ENCODE measurements around the gene NGRN. TPM values are rescaled to one million over a fixed set of nuclear protein-coding genes. Genes with fewer than 3 reads are reported as not detected.

NGRN gene
- 36.2 TPM for total RNA-seq

- H3K9me3 ChIP-seq (ENCODE audit: low read depth, low read length), result no peaks in the 10 kb centered on the region
- peaks cover 42% of the 10 kb centered on the region for H3K4me1 ChIP-seq (ENCODE audit: insufficient read depth, low read length)
- peak within 1 kb of the TSS; percentile 71 for H3K4me3 ChIP-seq (ENCODE audit: low read length)
- no peaks in the 10 kb centered on the region for H3K27me3 ChIP-seq (ENCODE audit: insufficient read depth, low read length)
These were observed at the start of gene NGRN for GRCh38 chr15:90265271-90266060. Gene NGRN, plus strand, starts transcription at chr15:90265672. Its CDS starts 41 bp downstream, at chr15:90265713.

GRCh38 chr15:90217671-90218394 is 47.6 kb upstream of the NGRN start:
- H3K4me1 ChIP-seq (ENCODE audit: insufficient read depth, low read length), result peaks cover 32% of the 10 kb centered on the region
- no peaks in the 10 kb centered on the region for H3K27me3 ChIP-seq (ENCODE audit: insufficient read depth, low read length)
- H3K4me3 ChIP-seq (ENCODE audit: low read length), result no peak overlapping the region
- no peaks in the 10 kb centered on the region for H3K9me3 ChIP-seq (ENCODE audit: low read depth, low read length)

- H3K4me1 ChIP-seq (ENCODE audit: insufficient read depth, low read length), result peaks cover 17% of the 10 kb centered on the region
- no peak overlapping the region for H3K4me3 ChIP-seq (ENCODE audit: low read length)
- H3K27me3 ChIP-seq (ENCODE audit: insufficient read depth, low read length), result no peaks in the 10 kb centered on the region
- no peaks in the 10 kb centered on the region for H3K9me3 ChIP-seq (ENCODE audit: low read depth, low read length)
These were observed 45.9 kb upstream of the NGRN start for GRCh38 chr15:90219421-90220141.

- Histone ChIP-seq H3K9me3 (ENCODE audit: low read depth, low read length) (no peaks in the 10 kb centered on the region), H3K4me3 (ENCODE audit: low read length) (no peak overlapping the region), H3K4me1 (ENCODE audit: insufficient read depth, low read length) (peaks cover 15% of the 10 kb centered on the region), H3K27me3 (ENCODE audit: insufficient read depth, low read length) (no peaks in the 10 kb centered on the region)
These were observed 44.1 kb upstream of the NGRN start for GRCh38 chr15:90221246-90221900.

- Histone ChIP-seq H3K4me3 (ENCODE audit: low read length) (no peak overlapping the region), H3K27me3 (ENCODE audit: insufficient read depth, low read length) (no peaks in the 10 kb centered on the region), H3K4me1 (ENCODE audit: insufficient read depth, low read length) (peaks cover 9% of the 10 kb centered on the region), H3K9me3 (ENCODE audit: low read depth, low read length) (no peaks in the 10 kb centered on the region)
These were observed 42.9 kb upstream of the NGRN start for GRCh38 chr15:90222547-90222946.

- H3K9me3 ChIP-seq (ENCODE audit: low read depth, low read length), result no peaks in the 10 kb centered on the region
- H3K4me3 ChIP-seq (ENCODE audit: low read length), result no peak overlapping the region
- H3K4me1 ChIP-seq (ENCODE audit: insufficient read depth, low read length), result peaks cover 9% of the 10 kb centered on the region
- H3K27me3 ChIP-seq (ENCODE audit: insufficient read depth, low read length), result no peaks in the 10 kb centered on the region
These were observed 41.9 kb upstream of the NGRN start for GRCh38 chr15:90223441-90224165.

GRCh38 chr15:90225047-90225446 is 40.4 kb upstream of the NGRN start:
- no peak overlapping the region for H3K4me3 ChIP-seq (ENCODE audit: low read length)
- no peaks in the 10 kb centered on the region for H3K27me3 ChIP-seq (ENCODE audit: insufficient read depth, low read length)
- peaks cover 6% of the 10 kb centered on the region for H3K4me1 ChIP-seq (ENCODE audit: insufficient read depth, low read length)

GRCh38 chr15:90225504-90226234 is 39.8 kb upstream of the NGRN start:
- H3K4me1 ChIP-seq (ENCODE audit: insufficient read depth, low read length), result peaks cover 12% of the 10 kb centered on the region
- no peaks in the 10 kb centered on the region for H3K9me3 ChIP-seq (ENCODE audit: low read depth, low read length)
- no peaks in the 10 kb centered on the region for H3K27me3 ChIP-seq (ENCODE audit: insufficient read depth, low read length)
- H3K4me3 ChIP-seq (ENCODE audit: low read length), result no peak overlapping the region

More at GRCh38 chr15:90225047-90225446, 40.4 kb upstream of the NGRN start:
- no peaks in the 10 kb centered on the region for H3K9me3 ChIP-seq (ENCODE audit: low read depth, low read length)

- Histone ChIP-seq H3K27me3 (ENCODE audit: insufficient read depth, low read length) (no peaks in the 10 kb centered on the region), H3K9me3 (ENCODE audit: low read depth, low read length) (no peaks in the 10 kb centered on the region), H3K4me3 (ENCODE audit: low read length) (no peak overlapping the region), H3K4me1 (ENCODE audit: insufficient read depth, low read length) (peaks cover 29% of the 10 kb centered on the region)
These were observed 38.1 kb upstream of the NGRN start for GRCh38 chr15:90227336-90227735.

GRCh38 chr15:90227816-90228772 is 37.4 kb upstream of the NGRN start:
- H3K9me3 ChIP-seq (ENCODE audit: low read depth, low read length), result no peaks in the 10 kb centered on the region
- H3K4me3 ChIP-seq (ENCODE audit: low read length), result no peak overlapping the region
- no peaks in the 10 kb centered on the region for H3K27me3 ChIP-seq (ENCODE audit: insufficient read depth, low read length)
- peaks cover 36% of the 10 kb centered on the region for H3K4me1 ChIP-seq (ENCODE audit: insufficient read depth, low read length)

- Histone ChIP-seq H3K9me3 (ENCODE audit: low read depth, low read length) (no peaks in the 10 kb centered on the region), H3K4me1 (ENCODE audit: insufficient read depth, low read length) (peaks cover 38% of the 10 kb centered on the region), H3K27me3 (ENCODE audit: insufficient read depth, low read length) (no peaks in the 10 kb centered on the region), H3K4me3 (ENCODE audit: low read length) (no peak overlapping the region)
These were observed 36.5 kb upstream of the NGRN start for GRCh38 chr15:90228960-90229359.

- Histone ChIP-seq H3K9me3 (ENCODE audit: low read depth, low read length) (no peaks in the 10 kb centered on the region), H3K4me3 (ENCODE audit: low read length) (no peak overlapping the region), H3K27me3 (ENCODE audit: insufficient read depth, low read length) (no peaks in the 10 kb centered on the region), H3K4me1 (ENCODE audit: insufficient read depth, low read length) (peaks cover 46% of the 10 kb centered on the region)
These were observed 35.4 kb upstream of the NGRN start for GRCh38 chr15:90230071-90230494.

- peaks cover 47% of the 10 kb centered on the region for H3K4me1 ChIP-seq (ENCODE audit: insufficient read depth, low read length)
- H3K27me3 ChIP-seq (ENCODE audit: insufficient read depth, low read length), result no peaks in the 10 kb centered on the region
- no peaks in the 10 kb centered on the region for H3K9me3 ChIP-seq (ENCODE audit: low read depth, low read length)
- no peak overlapping the region for H3K4me3 ChIP-seq (ENCODE audit: low read length)
These were observed 34.9 kb upstream of the NGRN start for GRCh38 chr15:90230610-90231009.

Data from mononuclear cell (primary cell).